DND-41 (cell line): ENCODE data around the gene SLC22A15.

Source experiments
- CTCF ChIP-seq: IDR thresholded peaks from 2 replicates; pipeline ENCODE4 v1.5.1; 2012; ENCODE audit warnings: borderline replicate concordance, low read length, moderate library complexity, mild to moderate bottlenecking; ENCODE audit not compliant: poor library complexity, severe bottlenecking; ENCODE audit errors: extremely low read depth
- EZH2 ChIP-seq: IDR thresholded peaks from 3 replicates; pipeline ENCODE4 v1.6.1; 2012; ENCODE audit warnings: borderline replicate concordance, low read depth, mild to moderate bottlenecking, moderate library complexity, low read length, inconsistent platforms; ENCODE audit not compliant: severe bottlenecking

DNA sequence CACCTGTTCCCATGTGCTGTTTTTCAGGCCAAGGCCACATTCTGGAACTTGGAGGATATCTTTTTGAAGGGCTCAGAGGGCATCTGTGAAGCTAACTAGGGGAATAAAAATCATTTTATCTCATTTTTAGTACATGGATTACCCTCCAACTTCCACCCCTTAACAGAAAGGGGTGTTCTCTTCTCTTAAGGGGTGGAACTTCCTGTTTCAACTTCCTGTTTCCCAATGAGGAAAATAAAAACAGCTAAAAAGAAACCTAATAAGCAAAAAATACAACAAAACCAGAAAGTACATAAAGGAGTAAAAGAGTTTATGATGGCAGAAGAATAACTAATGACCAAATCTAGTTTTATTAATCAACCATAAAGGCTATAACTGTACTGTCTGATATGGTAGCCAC, 24.8 kb upstream of the SLC22A15 start:
- no peak for TF ChIP-seq EZH2
- TF ChIP-seq CTCF = no peak
